HEK293 (cell line): Measurements from ENCODE around the gene PDK3.

Source experiments
- CTCF ChIA-PET: fragments of 350-600 bp; formaldehyde crosslinking; extraction: SDS; loops from one replicate; lab custom pipeline; 2021; ENCODE audit warnings: antibody characterized with exemption; lab: Yijun Ruan, JAX
- POLR2A ChIA-PET: fragments of 300-600 bp; formaldehyde crosslinking; extraction: SDS; loops from one replicate; lab custom pipeline; 2020; ENCODE audit warnings: antibody characterized with exemption, inconsistent platforms; lab: Yijun Ruan, JAX
- H3K27ac ChIP-seq: fragments of 200-500 bp; sonication (Bioruptor generic); 2 replicates; pipeline ENCODE4 v1.5.1; 2014; ENCODE audit warnings: low read depth, low read length, control low read depth, inconsistent platforms; ENCODE audit errors: extremely low read depth
- H3K36me3 ChIP-seq, 2 experiments: fragments of 200-500 bp in 1 of 2; sonication (Bioruptor generic) in 1 of 2; 1 replicate in 1 of 2; 2 replicates in 1 of 2; pipeline ENCODE4 v1.5.1; 2014 to 2017; ENCODE audit warnings: inconsistent platforms in 2 of 2, low read length in 2 of 2; ENCODE audit not compliant: control insufficient read depth in 2 of 2, insufficient read depth in 1 of 2
- H3K4me1 ChIP-seq: fragments of 200-500 bp; sonication (Bioruptor generic); 2 replicates; pipeline ENCODE4 v1.5.1; 2014; ENCODE audit warnings: mild to moderate bottlenecking, low read length, inconsistent platforms; ENCODE audit not compliant: control insufficient read depth, insufficient read depth
- H3K4me3 ChIP-seq: 2 replicates; pipeline ENCODE4 v1.5.1; 2011; ENCODE audit warnings: low read depth, mild to moderate bottlenecking, control low read depth, low read length, moderate library complexity
- H3K9me3 ChIP-seq: fragments of 200-500 bp; sonication (Bioruptor generic); 2 replicates; pipeline ENCODE4 v1.5.1; 2014; ENCODE audit warnings: low read depth, low read length, inconsistent platforms; ENCODE audit not compliant: control insufficient read depth, insufficient read depth
- ATF2 ChIP-seq: fragments of 450-650 bp; formaldehyde crosslinking; IDR thresholded peaks from 2 replicates; pipeline ENCODE4 v1.5.1; 2016; ENCODE audit warnings: missing biosample characterization, missing genetic modification characterization, low read depth
- CTCF ChIP-seq: fragments of 450-650 bp; formaldehyde crosslinking; IDR thresholded peaks from 2 replicates; pipeline ENCODE4 v1.5.1; 2016; ENCODE audit warnings: missing biosample characterization, missing genetic modification characterization
- KLF8 ChIP-seq: fragments of 450-650 bp; formaldehyde crosslinking; IDR thresholded peaks from 2 replicates; pipeline ENCODE4 v1.5.1; 2016; ENCODE audit warnings: missing biosample characterization, missing genetic modification characterization
- KLF9 ChIP-seq: fragments of 450-650 bp; formaldehyde crosslinking; IDR thresholded peaks from 2 replicates; pipeline ENCODE4 v1.5.1; 2016; ENCODE audit warnings: missing biosample characterization, missing genetic modification characterization, low read depth
- PRDM2 ChIP-seq: fragments of 450-650 bp; formaldehyde crosslinking; IDR thresholded peaks from 2 replicates; pipeline ENCODE4 v1.5.1; 2016; ENCODE audit warnings: missing biosample characterization, missing genetic modification characterization, borderline replicate concordance
- YY2 ChIP-seq: fragments of 450-650 bp; formaldehyde crosslinking; IDR thresholded peaks from 2 replicates; pipeline ENCODE4 v1.5.1; 2016; ENCODE audit warnings: missing biosample characterization, missing genetic modification characterization
- ZNF138 ChIP-seq: fragments of 450-650 bp; formaldehyde crosslinking; IDR thresholded peaks from 2 replicates; pipeline ENCODE4 v1.5.1; 2016; ENCODE audit warnings: missing biosample characterization, missing genetic modification characterization, borderline replicate concordance
- ZNF148 ChIP-seq: fragments of 450-650 bp; formaldehyde crosslinking; IDR thresholded peaks from 2 replicates; pipeline ENCODE4 v1.5.0; 2017; ENCODE audit warnings: missing biosample characterization, missing genetic modification characterization, borderline replicate concordance
- ZNF18 ChIP-seq: fragments of 450-650 bp; formaldehyde crosslinking; IDR thresholded peaks from 2 replicates; pipeline ENCODE4 v1.5.1; 2016; ENCODE audit warnings: missing biosample characterization, missing genetic modification characterization
- ZNF423 ChIP-seq: fragments of 450-650 bp; formaldehyde crosslinking; IDR thresholded peaks from 2 replicates; pipeline ENCODE4 v1.5.1; 2016; ENCODE audit warnings: missing biosample characterization, missing genetic modification characterization
- ZNF488 ChIP-seq: fragments of 450-650 bp; formaldehyde crosslinking; IDR thresholded peaks from 2 replicates; pipeline ENCODE4 v1.5.1; 2016; ENCODE audit warnings: missing biosample characterization, missing genetic modification characterization
- ZNF501 ChIP-seq: fragments of 450-650 bp; formaldehyde crosslinking; IDR thresholded peaks from 2 replicates; pipeline ENCODE4 v1.5.1; 2016; ENCODE audit warnings: missing biosample characterization, missing genetic modification characterization
- ZNF610 ChIP-seq: fragments of 450-650 bp; formaldehyde crosslinking; IDR thresholded peaks from 2 replicates; pipeline ENCODE4 v1.5.1; 2016; ENCODE audit warnings: missing biosample characterization, missing genetic modification characterization, borderline replicate concordance
- ZNF629 ChIP-seq: fragments of 450-650 bp; formaldehyde crosslinking; IDR thresholded peaks from 2 replicates; pipeline ENCODE4 v1.5.1; 2017; ENCODE audit warnings: missing biosample characterization, missing genetic modification characterization
- ZNF645 ChIP-seq: fragments of 450-650 bp; formaldehyde crosslinking; IDR thresholded peaks from 2 replicates; pipeline ENCODE4; 2016; ENCODE audit warnings: missing biosample characterization, missing genetic modification characterization
- ZNF658 ChIP-seq: fragments of 450-650 bp; formaldehyde crosslinking; IDR thresholded peaks from 2 replicates; pipeline ENCODE4; 2016; ENCODE audit warnings: missing biosample characterization, missing genetic modification characterization
- ZNF677 ChIP-seq: fragments of 450-650 bp; IDR thresholded peaks from 2 replicates; pipeline ENCODE4 v1.5.0; 2018; ENCODE audit warnings: missing biosample characterization, mild to moderate bottlenecking, missing genetic modification characterization, moderate library complexity
- ZSCAN4 ChIP-seq: fragments of 450-650 bp; formaldehyde crosslinking; IDR thresholded peaks from 2 replicates; pipeline ENCODE4 v1.5.1; 2017; ENCODE audit warnings: missing biosample characterization, missing genetic modification characterization

PDK3 gene

GRCh38 chrX:24493740-24494581 lies 28.9 kb downstream of the PDK3 start:
- ChIA-PET POLR2A (interaction anchor here (0.7 to 0.8 kb wide), 2 partner anchors 11 to 27 kb away, joined by 3 read pairs; no protein-coding TSS in a partner anchor), CTCF (interaction anchor here (1.0 kb wide), 1 partner anchor 16 kb away, joined by 3 read pairs; no protein-coding TSS in a partner anchor)
- no peak overlapping the region for H3K4me3 ChIP-seq

More at GRCh38 chrX:24493740-24494581, 28.9 kb downstream of the PDK3 start:
- Histone ChIP-seq H3K4me1 (peaks cover 9% of the 10 kb centered on the region), H3K27ac (no peak overlapping the region), H3K36me3 (no peaks in the 10 kb centered on the region)
- TF ChIP-seq ZNF18 (tag by site-specific recombination) (no peak), YY2 (no peak), ZSCAN4 (tag by site-specific recombination) (no peak), ZNF629 (tag by site-specific recombination) (no peak), ZNF658 (tag by site-specific recombination) (no peak), PRDM2 (tag by site-specific recombination) (no peak), ZNF677 (tag by site-specific recombination) (no peak), ZNF488 (tag by site-specific recombination) (no peak), ZNF148 (no peak), ZNF645 (tag by site-specific recombination) (no peak), KLF9 (tag by site-specific recombination) (no peak), CTCF (no peak), ZNF610 (tag by site-specific recombination) (no peak), KLF8 (tag by site-specific recombination) (no peak), ATF2 (tag by site-specific recombination) (no peak), ZNF138 (no peak), ZNF501 (tag by site-specific recombination) (no peak), ZNF423 (tag by site-specific recombination) (no peak)
- TF ChIP-seq, all 188 proteins: peak for 0
- H3K9me3 ChIP-seq: no peaks in the 10 kb centered on the region
